Gastrocnemius medialis (tissue), 4 donors: Measurements from ENCODE around the gene GSG1L2. TPM values are rescaled to one million over a fixed set of nuclear protein-coding genes. Genes with fewer than 3 reads are reported as not detected.

Experiments
- ATAC-seq, 2 donors: fragments of 150-250 bp; one replicate each; pipeline ENCODE4 v1.9.1; 2016
- DNase-seq, 2 donors: peaks; one replicate each; pipeline ENCODE4 v3.0.0-alpha.2; 2019
- H3K27ac ChIP-seq, 4 donors: fragments of 200-600 bp; sonication (generic); 1 replicate in 1 of 4; 2 replicates in 3 of 4; pipeline ENCODE4 v1.5.1; 2016 to 2018; ENCODE audit warnings: mild to moderate bottlenecking in 2 of 4, moderate library complexity in 1 of 4
- H3K27me3 ChIP-seq, 3 donors: fragments of 200-600 bp; sonication (generic) in 2 of 3; 1 replicate in 1 of 3; 2 replicates in 2 of 3; pipeline versions ENCODE4 v1.5.1 to v1.6.0; 2016 to 2019; ENCODE audit warnings: mild to moderate bottlenecking in 1 of 3, moderate library complexity in 1 of 3
- H3K36me3 ChIP-seq, 2 donors: fragments of 200-600 bp; sonication (generic) in 1 of 2; one replicate each; pipeline ENCODE4 v1.5.1; 2017 to 2018
- H3K4me1 ChIP-seq, 2 donors: fragments of 200-600 bp; sonication (generic) in 1 of 2; one replicate each; pipeline ENCODE4 v1.5.1; 2016 to 2017; ENCODE audit warnings: mild to moderate bottlenecking in 2 of 2
- H3K4me3 ChIP-seq, 4 donors: fragments of 200-600 bp; sonication (generic) in 3 of 4; 1 replicate in 1 of 4; 2 replicates in 3 of 4; pipeline ENCODE4 v1.5.1; 2016 to 2019; ENCODE audit warnings: mild to moderate bottlenecking in 2 of 4
- H3K9me3 ChIP-seq, 3 donors: fragments of 200-600 bp; sonication (generic) in 2 of 3; 1 replicate in 1 of 3; 2 replicates in 2 of 3; pipeline ENCODE4 v1.5.1; 2016 to 2019
- POLR2A ChIP-seq, 2 donors: fragments of 450-650 bp; IDR thresholded peaks; one replicate each; pipeline ENCODE4 v1.6.1; 2017; ENCODE audit warnings: antibody characterized with exemption in 2 of 2, mild to moderate bottlenecking in 2 of 2, moderate library complexity in 2 of 2
- in situ Hi-C, 4 donors: fragments of 200-750 bp; cut with MboI; loops; one replicate each; pipeline versions ENCODE4 v1.15.0 to v1.8.0; 2017; ENCODE audit warnings: low sequenced_read_pairs in 4 of 4
- intact Hi-C: fragments of 100-400 bp; cut with DNase I; formaldehyde crosslinking; loops from one replicate; pipeline ENCODE4 v1.15.1; 2023; ENCODE audit warnings: low total_unique reads
- total RNA-seq, 4 donors: library from RNA; depleted of rRNA; stranded (reverse); fragments of >200 nt; gene quantifications; one replicate each; pipeline versions ENCODE4 v1.1.0 to v1.2.3, GENCODE V29; 2016
- TF ChIP-seq, protein P1 (sequence below), 5 experiments: fragments of 450-650 bp in 3 of 5; fragments of 200-600 bp in 2 of 5; sonication (generic) in 2 of 5; IDR thresholded peaks in 4 of 5; conservative IDR thresholded peaks in 1 of 5; 1 replicate in 4 of 5; 2 replicates in 1 of 5; pipeline ENCODE4 v1.5.1; 2016 to 2019; ENCODE audit warnings: antibody characterized with exemption in 5 of 5, mild to moderate bottlenecking in 3 of 5, moderate library complexity in 3 of 5

Gene GSG1L2
- total RNA-seq, 4 donors from 2014 or later, result not detected

DNA sequence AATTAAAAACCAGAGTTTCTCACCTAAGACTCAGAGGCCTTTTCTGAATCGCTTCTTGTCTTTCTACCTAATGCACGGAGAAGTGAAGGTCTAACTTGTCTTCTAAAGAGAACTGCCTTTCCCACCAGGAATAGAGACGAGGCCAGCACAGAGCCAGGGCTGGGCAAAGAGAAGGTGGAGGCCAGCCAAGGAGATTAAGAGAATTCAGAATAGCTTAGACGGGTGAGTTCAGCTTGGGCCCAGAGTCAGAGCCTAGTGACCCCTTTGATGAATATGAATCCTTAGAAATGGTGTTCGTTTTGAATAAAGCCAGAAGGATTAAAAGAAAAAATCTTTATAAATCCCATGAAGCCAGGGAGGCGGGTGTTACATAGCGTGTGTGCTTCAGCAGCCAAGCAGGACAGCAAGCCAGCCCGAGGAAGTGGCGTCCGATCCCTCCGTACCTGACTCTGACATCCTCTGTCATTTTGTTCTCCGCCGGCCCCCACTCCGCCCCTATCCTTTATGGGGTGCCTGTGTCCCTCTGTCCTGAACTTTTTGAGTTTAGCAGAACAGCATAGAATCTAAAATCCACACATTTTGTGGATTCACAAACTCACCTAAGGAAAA is 7.4 kb downstream of the GSG1L2 start:
- no peaks in the 10 kb centered on the region for H3K4me1 ChIP-seq
- no peaks in the 10 kb centered on the region for H3K9me3 ChIP-seq
- DNase-seq, result no peak
- H3K4me3 ChIP-seq, result no peak overlapping the region
- no peaks in the 10 kb centered on the region for H3K27me3 ChIP-seq
- TF ChIP-seq, protein P1, sequence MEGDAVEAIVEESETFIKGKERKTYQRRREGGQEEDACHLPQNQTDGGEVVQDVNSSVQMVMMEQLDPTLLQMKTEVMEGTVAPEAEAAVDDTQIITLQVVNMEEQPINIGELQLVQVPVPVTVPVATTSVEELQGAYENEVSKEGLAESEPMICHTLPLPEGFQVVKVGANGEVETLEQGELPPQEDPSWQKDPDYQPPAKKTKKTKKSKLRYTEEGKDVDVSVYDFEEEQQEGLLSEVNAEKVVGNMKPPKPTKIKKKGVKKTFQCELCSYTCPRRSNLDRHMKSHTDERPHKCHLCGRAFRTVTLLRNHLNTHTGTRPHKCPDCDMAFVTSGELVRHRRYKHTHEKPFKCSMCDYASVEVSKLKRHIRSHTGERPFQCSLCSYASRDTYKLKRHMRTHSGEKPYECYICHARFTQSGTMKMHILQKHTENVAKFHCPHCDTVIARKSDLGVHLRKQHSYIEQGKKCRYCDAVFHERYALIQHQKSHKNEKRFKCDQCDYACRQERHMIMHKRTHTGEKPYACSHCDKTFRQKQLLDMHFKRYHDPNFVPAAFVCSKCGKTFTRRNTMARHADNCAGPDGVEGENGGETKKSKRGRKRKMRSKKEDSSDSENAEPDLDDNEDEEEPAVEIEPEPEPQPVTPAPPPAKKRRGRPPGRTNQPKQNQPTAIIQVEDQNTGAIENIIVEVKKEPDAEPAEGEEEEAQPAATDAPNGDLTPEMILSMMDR (IDR thresholded peaks at IDR 0.05 in 4 of 5, conservative IDR thresholded peaks at IDR 0.05 in 1 of 5), result no peak
- no peak for TF ChIP-seq POLR2A (IDR thresholded peaks at IDR 0.05)
- H3K27ac ChIP-seq, result no peak overlapping the region
- in situ Hi-C loops (loop anchor here in 1 of 4 donors (25.0 kb wide), 1 partner anchor 98 kb away; the partner anchor contains the start of gene RCVRN), intact Hi-C loops (no loop called here)
- ATAC-seq, result no peak
- no peaks in the 10 kb centered on the region for H3K36me3 ChIP-seq

DNA sequence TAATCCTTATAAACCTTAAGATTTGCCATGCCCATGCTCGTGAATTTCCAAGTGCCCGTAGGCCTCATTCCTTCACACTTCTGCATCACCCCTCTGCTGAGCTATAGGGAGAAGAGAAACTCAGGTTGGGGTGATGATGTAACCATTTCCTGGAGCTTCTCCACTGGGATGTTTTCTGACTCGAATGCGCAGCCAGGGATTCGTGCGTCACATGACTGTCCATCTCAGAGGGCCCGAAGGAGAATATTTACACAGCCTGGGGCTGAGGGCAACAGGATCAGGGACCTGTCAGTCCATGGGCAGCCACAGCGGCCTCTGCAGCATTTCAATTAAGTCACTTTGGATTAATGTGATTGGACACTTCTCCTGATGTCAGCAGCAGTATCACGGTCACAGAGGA is 8.7 kb downstream of the GSG1L2 start:
- H3K4me1 ChIP-seq, result no peaks in the 10 kb centered on the region
- no peak for DNase-seq
- H3K4me3 ChIP-seq, result no peak overlapping the region
- ATAC-seq, result no peak
- no peaks in the 10 kb centered on the region for H3K36me3 ChIP-seq
- no peak overlapping the region for H3K27ac ChIP-seq
- TF ChIP-seq, protein P1 (IDR thresholded peaks at IDR 0.05 in 4 of 5, conservative IDR thresholded peaks at IDR 0.05 in 1 of 5), result no peak
- TF ChIP-seq POLR2A (IDR thresholded peaks at IDR 0.05), result no peak
- H3K27me3 ChIP-seq, result no peaks in the 10 kb centered on the region
- intact Hi-C loops, result no loop called here
- in situ Hi-C loops, result loop anchor here in 1 of 4 donors (25.0 kb wide), 1 partner anchor 99 kb away; the partner anchor contains the start of gene RCVRN
- no peaks in the 10 kb centered on the region for H3K9me3 ChIP-seq

DNA sequence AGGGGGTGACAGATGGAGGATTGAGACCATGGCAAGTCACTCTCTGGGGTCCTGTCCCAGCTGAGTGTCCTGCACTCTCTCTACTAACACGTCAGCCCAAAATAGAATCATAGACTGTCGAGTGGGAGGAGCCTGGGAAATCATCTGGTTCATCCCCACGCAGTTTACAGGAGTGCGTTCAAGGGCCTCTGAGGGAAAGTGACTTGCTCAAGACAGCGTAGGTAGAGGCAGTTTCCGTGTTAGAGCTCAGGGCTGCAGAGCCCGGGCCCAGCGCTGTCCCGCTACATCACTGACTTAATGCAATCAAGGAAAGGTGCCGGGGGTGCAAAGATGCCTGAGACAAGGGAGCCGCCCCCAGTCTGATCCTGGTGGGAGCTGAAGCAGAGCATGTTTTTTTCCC is 10.3 kb downstream of the GSG1L2 start:
- intact Hi-C loops, result no loop called here
- Histone ChIP-seq H3K27me3 (no peaks in the 10 kb centered on the region), H3K27ac (no peak overlapping the region), H3K36me3 (no peaks in the 10 kb centered on the region), H3K9me3 (no peaks in the 10 kb centered on the region), H3K4me3 (no peak overlapping the region), H3K4me1 (no peaks in the 10 kb centered on the region)
- ATAC-seq (no peak), DNase-seq (no peak)
- in situ Hi-C loops, result loop anchor here in 1 of 4 donors (25.0 kb wide), 1 partner anchor 101 kb away; the partner anchor contains the start of gene RCVRN
- TF ChIP-seq POLR2A (IDR thresholded peaks at IDR 0.05), result no peak
- TF ChIP-seq, protein P1 (IDR thresholded peaks at IDR 0.05 in 4 of 5, conservative IDR thresholded peaks at IDR 0.05 in 1 of 5), result no peak

DNA sequence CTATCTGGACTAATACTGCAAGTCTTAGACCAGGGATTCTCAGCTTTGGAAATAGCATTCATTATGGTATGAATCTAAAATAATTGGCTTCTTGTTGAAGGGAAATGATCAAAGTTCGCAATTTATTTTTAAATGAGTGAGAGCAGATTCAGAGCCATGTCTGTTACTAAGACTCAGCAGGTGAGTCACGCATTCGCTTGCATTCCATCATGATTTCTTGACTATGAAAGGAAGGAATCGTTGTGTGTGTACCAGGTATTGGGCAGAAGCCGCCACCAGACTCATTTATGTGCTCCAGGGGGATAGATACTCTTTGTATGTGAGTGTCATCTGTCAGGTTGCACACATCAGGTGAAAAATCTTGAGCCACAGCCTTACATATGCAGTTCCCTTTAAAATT is 10.8 kb downstream of the GSG1L2 start:
- no peak for TF ChIP-seq POLR2A (IDR thresholded peaks at IDR 0.05)
- TF ChIP-seq, protein P1 (IDR thresholded peaks at IDR 0.05 in 4 of 5, conservative IDR thresholded peaks at IDR 0.05 in 1 of 5), result no peak
- no peak overlapping the region for H3K27ac ChIP-seq
- no peaks in the 10 kb centered on the region for H3K36me3 ChIP-seq
- DNase-seq (no peak), ATAC-seq (no peak)
- H3K4me3 ChIP-seq, result no peak overlapping the region
- no peaks in the 10 kb centered on the region for H3K9me3 ChIP-seq
- H3K27me3 ChIP-seq, result no peaks in the 10 kb centered on the region
- H3K4me1 ChIP-seq, result no peaks in the 10 kb centered on the region
- in situ Hi-C loops (loop anchor here in 1 of 4 donors (25.0 kb wide), 1 partner anchor 101 kb away; the partner anchor contains the start of gene RCVRN), intact Hi-C loops (no loop called here)
